CD14-positive monocyte (primary cell): ENCODE results near the gene IMMP1L. TPM values are rescaled to one million over a fixed set of nuclear protein-coding genes. Genes with fewer than 3 reads are reported as not detected.

Source experiments
- DNase-seq, 3 donors: peaks; one replicate each; pipeline ENCODE4 v3.0.0-alpha.2; 2011 to 2022
- H2AFZ ChIP-seq: 2 replicates; pipeline ENCODE4 v1.6.0; 2012; ENCODE audit warnings: mild to moderate bottlenecking, low read depth, low read length, inconsistent platforms; ENCODE audit not compliant: insufficient read depth, poor library complexity, severe bottlenecking
- H3K27ac ChIP-seq, 2 donors: 1 replicate in 1 of 2; 2 replicates in 1 of 2; pipeline ENCODE4 v1.5.1; 2012 to 2013; ENCODE audit warnings: low read length in 2 of 2, control low read depth in 1 of 2, inconsistent platforms in 1 of 2, low read depth in 1 of 2, mild to moderate bottlenecking in 1 of 2
- H3K27me3 ChIP-seq, 2 donors: one replicate each; pipeline versions ENCODE4 v1.6.0 to v1.6.1; 2011 to 2013; ENCODE audit warnings: low read length in 2 of 2; ENCODE audit not compliant: control insufficient read depth in 2 of 2, insufficient read depth in 2 of 2
- H3K36me3 ChIP-seq, 2 donors: replicated peaks in 1 of 2; 1 replicate in 1 of 2; 2 replicates in 1 of 2; pipeline versions ENCODE4 v1.5.1 to v1.6.1; 2012 to 2013; ENCODE audit warnings: low read length in 2 of 2, control low read depth in 1 of 2, inconsistent platforms in 1 of 2, mild to moderate bottlenecking in 1 of 2; ENCODE audit not compliant: insufficient read depth in 2 of 2, control insufficient read depth in 1 of 2
- H3K4me1 ChIP-seq, 2 donors: 1 replicate in 1 of 2; 2 replicates in 1 of 2; pipeline versions ENCODE4 v1.5.1 to v1.6.1; 2012 to 2013; ENCODE audit warnings: low read length in 2 of 2, control low read depth in 1 of 2, inconsistent platforms in 1 of 2, mild to moderate bottlenecking in 1 of 2, moderate library complexity in 1 of 2; ENCODE audit not compliant: insufficient read depth in 2 of 2, control insufficient read depth in 1 of 2
- H3K4me2 ChIP-seq: replicated peaks from 2 replicates; pipeline ENCODE3; 2012; ENCODE audit warnings: low read length, moderate library complexity, mild to moderate bottlenecking; ENCODE audit not compliant: poor library complexity, severe bottlenecking; ENCODE audit errors: extremely low read depth
- H3K4me3 ChIP-seq, 3 experiments: fragments of 200-600 bp in 1 of 3; sonication (generic) in 1 of 3; replicated peaks in 1 of 3; 1 replicate in 2 of 3; 2 replicates in 1 of 3; pipeline ENCODE4 v1.5.1; 2011 to 2013; ENCODE audit warnings: low read length in 3 of 3, mild to moderate bottlenecking in 3 of 3, control low read depth in 2 of 3, low read depth in 2 of 3, inconsistent platforms in 1 of 3, moderate library complexity in 1 of 3
- H3K79me2 ChIP-seq: 2 replicates; pipeline ENCODE4 v1.6.0; 2012; ENCODE audit warnings: mild to moderate bottlenecking, control low read depth, inconsistent platforms, low read length, moderate library complexity; ENCODE audit not compliant: insufficient read depth
- H3K9ac ChIP-seq: 2 replicates; pipeline ENCODE4 v1.6.0; 2017; ENCODE audit warnings: low read length, mild to moderate bottlenecking; ENCODE audit not compliant: insufficient read depth, poor library complexity, severe bottlenecking
- H3K9me3 ChIP-seq, 2 donors: replicated peaks in 1 of 2; 1 replicate in 1 of 2; 2 replicates in 1 of 2; pipeline versions ENCODE4 v1.5.1 to v1.6.1; 2012 to 2013; ENCODE audit warnings: low read length in 2 of 2, control low read depth in 1 of 2; ENCODE audit not compliant: control insufficient read depth in 1 of 2, insufficient read depth in 1 of 2
- H4K20me1 ChIP-seq: 2 replicates; pipeline ENCODE4 v1.6.0; 2012; ENCODE audit warnings: mild to moderate bottlenecking, low read length, control low read depth, moderate library complexity; ENCODE audit not compliant: insufficient read depth
- H3K27ac Mint-ChIP-seq, 7 donors: one replicate each; pipeline ENCODE4 v1.8.0; 2020; ENCODE audit warnings: mild to moderate bottlenecking in 7 of 7, mixed read lengths in 7 of 7, moderate library complexity in 6 of 7, inconsistent platforms in 2 of 7
- H3K27me3 Mint-ChIP-seq, 3 donors: one replicate each; pipeline ENCODE4 v1.8.0; 2021 to 2022; ENCODE audit warnings: low read depth in 3 of 3, mild to moderate bottlenecking in 3 of 3, mixed read lengths in 3 of 3, moderate library complexity in 3 of 3, inconsistent platforms in 1 of 3
- H3K36me3 Mint-ChIP-seq, 2 donors: one replicate each; pipeline ENCODE4 v1.8.0; 2020; ENCODE audit warnings: mixed read lengths in 2 of 2, inconsistent platforms in 1 of 2, mild to moderate bottlenecking in 1 of 2
- H3K4me1 Mint-ChIP-seq: one replicate; pipeline ENCODE4 v1.8.0; 2020; ENCODE audit warnings: mild to moderate bottlenecking, mixed read lengths
- H3K4me3 Mint-ChIP-seq, 2 donors: one replicate each; pipeline ENCODE4 v1.8.0; 2020; ENCODE audit warnings: mild to moderate bottlenecking in 2 of 2, mixed read lengths in 2 of 2, moderate library complexity in 1 of 2
- H3K9me3 Mint-ChIP-seq, 7 donors: one replicate each; pipeline ENCODE4 v1.8.0; 2020 to 2022; ENCODE audit warnings: mixed read lengths in 7 of 7, mild to moderate bottlenecking in 6 of 7, moderate library complexity in 6 of 7, inconsistent platforms in 2 of 7
- CTCF ChIP-seq: fragments of 200-600 bp; IDR thresholded peaks from one replicate; pipeline ENCODE4 v1.8.0; 2022; ENCODE audit warnings: antibody characterized with exemption, mild to moderate bottlenecking
- WGBS: methylation state at CpG from one replicate; pipeline ENCODE4 v1.1.5; 2013; ENCODE audit warnings: missing lambda C conversion rate; ENCODE audit not compliant: insufficient coverage; 5-methylcytosine and 5-hydroxymethylcytosine counted together
- intact Hi-C, 2 donors: fragments of 100-400 bp; cut with micrococcal nuclease; formaldehyde crosslinking; loops; one replicate each; pipeline versions ENCODE4 v1.15.0 to v1.15.1; 2023
- polyA plus RNA-seq, 3 donors: library from polyadenylated mRNA; depleted of rRNA in 1 of 3; unstranded in 2 of 3; stranded (reverse) in 1 of 3; fragments of 300-500 nt in 2 of 3; fragments of >200 nt in 1 of 3; fragmentation: Illumina TruSeq in 2 of 3; gene quantifications; 1 replicate in 2 of 3; 2 replicates in 1 of 3; pipeline ENCODE4 v1.2.3, GENCODE V29; 2012 to 2021

Gene IMMP1L
- polyA plus RNA-seq, 3 donors: 0.53 to 5.0 (median 4.7) TPM

GRCh38 chr11:31509051-31509428, 382 bp downstream of the IMMP1L start:
- H3K4me1 ChIP-seq: peaks cover 10 to 21% of the 10 kb centered on the region in 2 donors

GRCh38 chr11:31500560-31500959, 8.9 kb downstream of the IMMP1L start:
- Mint-ChIP-seq H3K4me1 (no peaks in the 10 kb centered on the region), H3K27me3 (peaks cover 0 to 2% (median 1%) of the 10 kb centered on the region in 3 donors), H3K27ac (peak overlapping the region in 1 of 7 donors; percentile 7), H3K36me3 (peaks cover 5 to 11% of the 10 kb centered on the region in 2 donors), H3K9me3 (peaks cover 0 to 4% (median 0%) of the 10 kb centered on the region in 7 donors), H3K4me3 (no peak overlapping the region)
- Histone ChIP-seq H3K9me3 (no peaks in the 10 kb centered on the region), H3K4me2 (no peak overlapping the region), H3K9ac (no peak overlapping the region), H3K4me3 (no peak overlapping the region), H4K20me1 (no peaks in the 10 kb centered on the region), H3K79me2 (no peaks in the 10 kb centered on the region), H2AFZ (no peak overlapping the region), H3K4me1 (no peaks in the 10 kb centered on the region), H3K27me3 (no peaks in the 10 kb centered on the region), H3K27ac (no peak overlapping the region), H3K36me3 (no peaks in the 10 kb centered on the region)
- no CpG with 5 or more reads among the region's 2 CpGs for WGBS
- intact Hi-C loops: loop anchor here in 1 of 2 donors (10.0 kb wide), 1 partner anchor 136 kb away; the partner anchor contains the start of genes DCDC1 and DNAJC24
- no peak for DNase-seq
- TF ChIP-seq CTCF: no peak

More at GRCh38 chr11:31509051-31509428, 382 bp downstream of the IMMP1L start:
- H3K9ac ChIP-seq: peak overlapping the region; percentile 86
- no peaks in the 10 kb centered on the region for H3K36me3 ChIP-seq
- peak in 2 of 3 donors; percentile 3 to 6 for DNase-seq
- WGBS: 0% methylated on average over 2 of the region's 8 CpGs
- peak overlapping the region; percentile 86 for H3K4me2 ChIP-seq
- H3K27ac Mint-ChIP-seq: peak overlapping the region; percentile 33 to 98 (median 95)
- H3K4me1 Mint-ChIP-seq: peaks cover 22% of the 10 kb centered on the region
- H3K9me3 ChIP-seq: no peaks in the 10 kb centered on the region
- no peak for TF ChIP-seq CTCF
- peak overlapping the region; percentile 98 to 100 for H3K4me3 Mint-ChIP-seq
- H4K20me1 ChIP-seq: no peaks in the 10 kb centered on the region
- H3K27me3 Mint-ChIP-seq: peaks cover 0 to 1% (median 0%) of the 10 kb centered on the region in 3 donors
- H3K79me2 ChIP-seq: peaks cover 45% of the 10 kb centered on the region
- H2AFZ ChIP-seq: peak overlapping the region; percentile 96
- H3K4me3 ChIP-seq: peak overlapping the region; percentile 74 to 87 (median 78)
- no peaks in the 10 kb centered on the region for H3K9me3 Mint-ChIP-seq
- no peaks in the 10 kb centered on the region for H3K27me3 ChIP-seq
- peaks cover under 1 to 3% of the 10 kb centered on the region in 2 donors for H3K36me3 Mint-ChIP-seq
- peak overlapping the region in 1 of 2 donors; percentile 92 for H3K27ac ChIP-seq
- intact Hi-C loops: loop anchor here in 1 of 2 donors (10.0 kb wide), 1 partner anchor 144 kb away; the partner anchor contains the start of genes DCDC1 and DNAJC24
